ENCODE measurements around the gene RAP1GAP2.

DNA sequence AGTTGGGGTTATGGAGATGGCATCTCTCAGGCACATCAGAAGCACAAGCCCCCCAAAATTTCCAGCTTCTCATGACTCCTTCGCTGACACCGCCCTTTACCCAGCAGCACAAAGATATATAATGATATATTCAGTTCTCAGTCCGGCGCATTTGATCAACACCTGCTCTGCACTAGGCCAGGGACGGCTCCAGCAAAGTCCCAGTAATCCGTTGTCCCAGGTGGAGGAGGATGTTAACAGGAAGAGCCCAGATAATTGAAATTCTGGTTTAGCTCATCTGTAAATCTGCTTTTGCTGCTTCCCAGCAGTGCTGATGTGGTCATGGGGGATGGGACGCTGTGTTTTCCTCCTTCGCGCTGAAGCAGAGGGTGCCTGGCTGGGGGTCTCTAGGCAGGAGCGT lies 135.6 kb downstream of the RAP1GAP2 start:
- TF ChIP-seq, protein P1, sequence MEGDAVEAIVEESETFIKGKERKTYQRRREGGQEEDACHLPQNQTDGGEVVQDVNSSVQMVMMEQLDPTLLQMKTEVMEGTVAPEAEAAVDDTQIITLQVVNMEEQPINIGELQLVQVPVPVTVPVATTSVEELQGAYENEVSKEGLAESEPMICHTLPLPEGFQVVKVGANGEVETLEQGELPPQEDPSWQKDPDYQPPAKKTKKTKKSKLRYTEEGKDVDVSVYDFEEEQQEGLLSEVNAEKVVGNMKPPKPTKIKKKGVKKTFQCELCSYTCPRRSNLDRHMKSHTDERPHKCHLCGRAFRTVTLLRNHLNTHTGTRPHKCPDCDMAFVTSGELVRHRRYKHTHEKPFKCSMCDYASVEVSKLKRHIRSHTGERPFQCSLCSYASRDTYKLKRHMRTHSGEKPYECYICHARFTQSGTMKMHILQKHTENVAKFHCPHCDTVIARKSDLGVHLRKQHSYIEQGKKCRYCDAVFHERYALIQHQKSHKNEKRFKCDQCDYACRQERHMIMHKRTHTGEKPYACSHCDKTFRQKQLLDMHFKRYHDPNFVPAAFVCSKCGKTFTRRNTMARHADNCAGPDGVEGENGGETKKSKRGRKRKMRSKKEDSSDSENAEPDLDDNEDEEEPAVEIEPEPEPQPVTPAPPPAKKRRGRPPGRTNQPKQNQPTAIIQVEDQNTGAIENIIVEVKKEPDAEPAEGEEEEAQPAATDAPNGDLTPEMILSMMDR (IDR thresholded peaks at IDR 0.05): no peak
- TF ChIP-seq EP300 (IDR thresholded peaks at IDR 0.05) (no peak), POLR2AphosphoS5 (IDR thresholded peaks at IDR 0.05) (no peak), POLR2A (IDR thresholded peaks at IDR 0.05) (no peak)
